CD4-positive, alpha-beta T cell (primary cell): Measurements from ENCODE around the gene DNAL1. TPM values are rescaled to one million over a fixed set of nuclear protein-coding genes. Genes with fewer than 3 reads are reported as not detected.

Source experiments
- ATAC-seq: fragments of 200-7000 bp; cut with Tn5 transposase; one replicate; pipeline ENCODE4 v1.10.0; 2022; ENCODE audit warnings: mild to moderate bottlenecking; ENCODE audit not compliant: poor library complexity
- CTCF ChIA-PET: fragments of 350-600 bp; sonication (Branson Sonifier 250); formaldehyde crosslinking; loops from one replicate; lab custom pipeline; 2021; ENCODE audit warnings: antibody characterized with exemption, inconsistent platforms; lab: Charles Lee
- POLR2A ChIA-PET: fragments of 350-600 bp; sonication (Branson Sonifier 250); formaldehyde crosslinking; loops from one replicate; lab custom pipeline; 2021; ENCODE audit warnings: antibody characterized with exemption, inconsistent platforms; lab: Charles Lee
- DNase-seq, 14 experiments: peaks; one replicate each; pipeline ENCODE4 v3.0.0-alpha.2; 2013 to 2020; ENCODE audit warnings: mixed read lengths in 2 of 14
- H3K27ac ChIP-seq, 2 donors: one replicate each; pipeline versions ENCODE4 v1.5.1 to v1.7.0; 2013; ENCODE audit warnings: low read length in 2 of 2, low read depth in 1 of 2, mild to moderate bottlenecking in 1 of 2
- H3K27me3 ChIP-seq, 2 experiments: 1 replicate in 1 of 2; 2 replicates in 1 of 2; pipeline versions ENCODE4 v1.6.1 to v1.7.0; 2013; ENCODE audit warnings: low read length in 2 of 2, control low read depth in 1 of 2, mild to moderate bottlenecking in 1 of 2, moderate library complexity in 1 of 2; ENCODE audit not compliant: insufficient read depth in 2 of 2, control insufficient read depth in 1 of 2
- H3K36me3 ChIP-seq: one replicate; pipeline ENCODE4 v1.6.1; 2013; ENCODE audit warnings: low read length, control low read depth; ENCODE audit not compliant: insufficient read depth
- H3K4me1 ChIP-seq: one replicate; pipeline ENCODE4 v1.6.1; 2013; ENCODE audit warnings: low read length, control low read depth; ENCODE audit not compliant: insufficient read depth
- H3K4me3 ChIP-seq: one replicate; pipeline ENCODE4 v1.5.1; 2013; ENCODE audit warnings: mild to moderate bottlenecking, low read length, moderate library complexity
- H3K9me3 ChIP-seq, 2 experiments: 1 replicate in 1 of 2; 2 replicates in 1 of 2; pipeline versions ENCODE4 v1.6.1 to v1.7.0; 2013; ENCODE audit warnings: low read length in 2 of 2, mild to moderate bottlenecking in 2 of 2, control low read depth in 1 of 2, moderate library complexity in 1 of 2; ENCODE audit not compliant: control insufficient read depth in 1 of 2, insufficient read depth in 1 of 2
- H3K27ac Mint-ChIP-seq: one replicate; pipeline ENCODE4 v1.8.0; 2020; ENCODE audit warnings: mixed read lengths
- H3K27me3 Mint-ChIP-seq: one replicate; pipeline ENCODE4 v1.8.0; 2021; ENCODE audit warnings: mixed read lengths
- H3K36me3 Mint-ChIP-seq: one replicate; pipeline ENCODE4 v1.8.0; 2021; ENCODE audit warnings: low read depth, mixed read lengths
- H3K4me1 Mint-ChIP-seq: one replicate; pipeline ENCODE4 v1.8.0; 2021; ENCODE audit warnings: low read depth, mixed read lengths
- H3K4me3 Mint-ChIP-seq: one replicate; pipeline ENCODE4 v1.8.0; 2020; ENCODE audit warnings: mild to moderate bottlenecking, mixed read lengths
- H3K9me3 Mint-ChIP-seq: one replicate; pipeline ENCODE4 v1.8.0; 2020; ENCODE audit warnings: mixed read lengths
- CTCF ChIP-seq: fragments of 200-600 bp; IDR thresholded peaks from one replicate; pipeline ENCODE4 v1.8.0; 2022; ENCODE audit warnings: antibody characterized with exemption, mild to moderate bottlenecking
- intact Hi-C, 2 experiments: fragments of 100-400 bp; cut with DNase I in 1 of 2; cut with micrococcal nuclease in 1 of 2; formaldehyde crosslinking; loops; one replicate each; pipeline versions ENCODE4 v1.15.1 to v1.9.0; 2023 to 2025; cut with DNase I, micrococcal nuclease
- total RNA-seq, 174 experiments: library from RNA in 2 of 174; stranded (reverse) in 2 of 174; gene quantifications; one replicate each; pipeline ENCODE4 v1.2.3 and lab custom pipeline; 2021 to 2026

DNAL1 gene
- total RNA-seq, 2 experiments from 2014 or later, result 2.9 to 3.7 TPM

DNA sequence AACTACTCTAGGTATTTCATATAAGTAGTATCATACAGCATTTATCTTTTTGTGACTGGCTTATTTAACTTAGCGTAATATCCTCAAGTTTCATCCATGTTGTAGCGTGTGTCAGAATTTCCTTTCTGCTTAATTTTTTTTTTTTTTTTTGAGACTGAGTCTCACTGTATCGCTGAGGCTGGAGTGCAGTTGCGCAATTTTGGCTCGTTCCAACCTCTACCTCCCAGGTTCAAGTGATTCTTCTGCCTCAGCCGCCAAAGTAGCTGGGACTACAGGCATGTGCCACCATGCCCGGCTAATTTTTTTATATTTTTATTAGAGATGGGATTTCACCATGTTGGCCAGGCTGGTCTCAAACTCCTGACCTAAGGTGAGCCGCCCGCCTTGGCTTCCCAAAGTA, 40.5 kb downstream of the DNAL1 start:
- no peaks in the 10 kb centered on the region for H3K4me1 ChIP-seq
- intact Hi-C loops, result no loop called here
- no peaks in the 10 kb centered on the region for H3K9me3 ChIP-seq
- no peak for TF ChIP-seq CTCF
- no peaks in the 10 kb centered on the region for H3K27me3 ChIP-seq
- no peak overlapping the region for H3K27ac ChIP-seq
- H3K27me3 Mint-ChIP-seq, result no peaks in the 10 kb centered on the region
- H3K27ac Mint-ChIP-seq, result no peak overlapping the region
- no peaks in the 10 kb centered on the region for H3K36me3 ChIP-seq
- CTCF ChIA-PET, result no interaction called here
- peaks cover 11% of the 10 kb centered on the region for H3K36me3 Mint-ChIP-seq
- ATAC-seq, result no peak
- H3K4me3 ChIP-seq, result no peak overlapping the region
- H3K4me3 Mint-ChIP-seq, result no peak overlapping the region
- DNase-seq, result no peak
- POLR2A ChIA-PET, result no interaction called here
- no peaks in the 10 kb centered on the region for H3K4me1 Mint-ChIP-seq
- no peaks in the 10 kb centered on the region for H3K9me3 Mint-ChIP-seq

GRCh38 chr14:73686901-73687300, 42.1 kb downstream of the DNAL1 start:
- CTCF ChIA-PET, result no interaction called here
- no peak for DNase-seq
- intact Hi-C loops, result no loop called here
- no peaks in the 10 kb centered on the region for H3K9me3 Mint-ChIP-seq
- no peak overlapping the region for H3K4me3 ChIP-seq
- H3K27me3 Mint-ChIP-seq, result no peaks in the 10 kb centered on the region
- POLR2A ChIA-PET, result no interaction called here
- H3K4me1 ChIP-seq, result no peaks in the 10 kb centered on the region
- no peaks in the 10 kb centered on the region for H3K9me3 ChIP-seq
- no peak overlapping the region for H3K27ac Mint-ChIP-seq
- H3K36me3 Mint-ChIP-seq, result peaks cover 17% of the 10 kb centered on the region
- H3K4me3 Mint-ChIP-seq, result no peak overlapping the region
- H3K27ac ChIP-seq, result no peak overlapping the region
- no peaks in the 10 kb centered on the region for H3K27me3 ChIP-seq
- no peaks in the 10 kb centered on the region for H3K4me1 Mint-ChIP-seq
- H3K36me3 ChIP-seq, result no peaks in the 10 kb centered on the region
- no peak for TF ChIP-seq CTCF
- no peak for ATAC-seq

DNA sequence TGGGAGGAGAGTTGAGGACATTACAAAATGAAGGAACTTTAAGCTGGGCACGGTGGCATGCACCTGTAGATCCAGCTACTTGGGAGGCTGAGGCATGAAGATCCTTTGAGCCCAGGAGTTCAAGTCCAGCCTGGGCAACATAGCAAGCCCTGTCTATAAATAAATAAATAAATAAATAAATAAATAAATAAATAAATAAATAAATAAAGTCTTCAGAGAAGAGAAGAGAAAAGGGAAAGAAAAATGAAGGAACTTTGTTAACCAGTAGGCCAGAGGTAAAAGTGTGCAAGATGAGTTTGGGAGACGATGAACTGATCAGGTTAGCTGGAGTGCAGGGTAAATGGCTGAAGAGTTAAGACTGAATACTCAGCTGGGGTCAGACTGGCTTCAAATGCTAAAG, 49.3 kb downstream of the DNAL1 start:
- no peaks in the 10 kb centered on the region for H3K27me3 Mint-ChIP-seq
- no peaks in the 10 kb centered on the region for H3K9me3 Mint-ChIP-seq
- H3K27ac Mint-ChIP-seq, result no peak overlapping the region
- ATAC-seq (no peak), DNase-seq (no peak)
- H3K4me3 ChIP-seq, result no peak overlapping the region
- no peaks in the 10 kb centered on the region for H3K4me1 Mint-ChIP-seq
- no peaks in the 10 kb centered on the region for H3K36me3 ChIP-seq
- no peak for TF ChIP-seq CTCF
- POLR2A ChIA-PET, result no interaction called here
- CTCF ChIA-PET, result no interaction called here
- H3K9me3 ChIP-seq, result no peaks in the 10 kb centered on the region
- H3K36me3 Mint-ChIP-seq, result peaks cover 27% of the 10 kb centered on the region
- intact Hi-C loops, result no loop called here
- H3K27me3 ChIP-seq, result no peaks in the 10 kb centered on the region
- H3K4me1 ChIP-seq, result no peaks in the 10 kb centered on the region
- H3K27ac ChIP-seq, result no peak overlapping the region
- H3K4me3 Mint-ChIP-seq, result no peak overlapping the region
